Epithelial cell of proximal tubule (primary cell): Measurements from ENCODE around the gene MPZL1. TPM values are rescaled to one million over a fixed set of nuclear protein-coding genes. Genes with fewer than 3 reads are reported as not detected.

Experiments used
- DNase-seq: peaks from one replicate; pipeline ENCODE4 v3.0.0-alpha.2; 2011; ENCODE audit warnings: low read depth
- H3K4me3 ChIP-seq: 2 replicates; pipeline ENCODE4 v1.5.1; 2011; ENCODE audit warnings: low read depth, mild to moderate bottlenecking, low read length
- CTCF ChIP-seq: conservative IDR thresholded peaks from 2 replicates; pipeline ENCODE4 v1.5.1; 2012; ENCODE audit warnings: low read depth, mild to moderate bottlenecking, low read length
- total RNA-seq: library from RNA; depleted of rRNA; stranded (reverse); fragments of >200 nt; gene quantifications from 2 replicates; pipeline ENCODE4 v1.2.3, GENCODE V29; 2015

The MPZL1 gene
- total RNA-seq, 1 donor from 2014 or later = 43.0 TPM

GRCh38 chr1:167757433-167758309, 35.9 kb downstream of the MPZL1 start:
- no peak overlapping the region for H3K4me3 ChIP-seq
- no peak for DNase-seq
- TF ChIP-seq CTCF = no peak

- no peak for TF ChIP-seq CTCF
- H3K4me3 ChIP-seq = no peak overlapping the region
- DNase-seq = no peak
Observed at GRCh38 chr1:167761400-167761799, 39.6 kb downstream of the MPZL1 start.

- H3K4me3 ChIP-seq = no peak overlapping the region
- TF ChIP-seq CTCF = no peak
- DNase-seq = no peak
Observed at GRCh38 chr1:167762061-167762746, 40.4 kb downstream of the MPZL1 start.

- TF ChIP-seq CTCF = no peak
- no peak for DNase-seq
- no peak overlapping the region for H3K4me3 ChIP-seq
Observed at GRCh38 chr1:167763525-167764220, 41.9 kb downstream of the MPZL1 start.

GRCh38 chr1:167764458-167765330, 42.9 kb downstream of the MPZL1 start:
- no peak for DNase-seq
- no peak overlapping the region for H3K4me3 ChIP-seq
- no peak for TF ChIP-seq CTCF

GRCh38 chr1:167765496-167765895, 43.7 kb downstream of the MPZL1 start:
- H3K4me3 ChIP-seq = no peak overlapping the region
- no peak for DNase-seq
- TF ChIP-seq CTCF = no peak
